ENCODE measurements around the gene RNF2. TPM values are rescaled to one million over a fixed set of nuclear protein-coding genes. Genes with fewer than 3 reads are reported as not detected.

Gene RNF2
- total RNA-seq, 4 donors from 2014 or later = 10.2 to 18.7 (median 17.4) TPM

GRCh38 chr1:185049670-185050069, 4.3 kb downstream of the RNF2 start:
- H3K4me1 ChIP-seq = peaks cover 3 to 25% (median 10%) of the 10 kb centered on the region in 3 donors
- H3K9me3 ChIP-seq = no peaks in the 10 kb centered on the region
- no peak overlapping the region for H3K27ac ChIP-seq
- H3K36me3 ChIP-seq = no peaks in the 10 kb centered on the region
- TF ChIP-seq POLR2AphosphoS5 (IDR thresholded peaks at IDR 0.05) (no peak), EP300 (IDR thresholded peaks at IDR 0.05) (no peak), POLR2A (IDR thresholded peaks at IDR 0.05) (no peak), CTCF (IDR thresholded peaks at IDR 0.05) (no peak)
- WGBS, 2 donors (ENCODE audit: low coverage in 1 of 2) = 88 to 89% methylated on average over 2 to 3 of the region's 3 CpGs
- no peak overlapping the region for H3K4me3 ChIP-seq
- no peak for ATAC-seq
- no peaks in the 10 kb centered on the region for H3K27me3 ChIP-seq

GRCh38 chr1:185050823-185051451, 5.6 kb downstream of the RNF2 start:
- no peak for ATAC-seq
- WGBS, 2 donors (ENCODE audit: low coverage in 1 of 2) = 75 to 83% methylated on average over 5 of the region's 5 CpGs

GRCh38 chr1:185053204-185053603, 7.8 kb downstream of the RNF2 start:
- peaks cover 0 to 10% (median 0%) of the 10 kb centered on the region in 3 donors for H3K4me1 ChIP-seq
- H3K9me3 ChIP-seq = no peaks in the 10 kb centered on the region
- no peaks in the 10 kb centered on the region for H3K36me3 ChIP-seq
- TF ChIP-seq POLR2AphosphoS5 (IDR thresholded peaks at IDR 0.05) = no peak
- 97 to 100% methylated on average over 1 to 3 of the region's 3 CpGs for WGBS, 2 donors (ENCODE audit: low coverage in 1 of 2)
- H3K27me3 ChIP-seq = no peaks in the 10 kb centered on the region
- no peak for ATAC-seq
- no peak overlapping the region for H3K4me3 ChIP-seq
- no peak overlapping the region for H3K27ac ChIP-seq

More at GRCh38 chr1:185050823-185051451, 5.6 kb downstream of the RNF2 start:
- Histone ChIP-seq H3K27ac (no peak overlapping the region), H3K27me3 (no peaks in the 10 kb centered on the region), H3K4me1 (peaks cover 3 to 22% (median 10%) of the 10 kb centered on the region in 3 donors), H3K9me3 (no peaks in the 10 kb centered on the region), H3K36me3 (no peaks in the 10 kb centered on the region), H3K4me3 (no peak overlapping the region)
- TF ChIP-seq EP300 (IDR thresholded peaks at IDR 0.05) (no peak), POLR2A (IDR thresholded peaks at IDR 0.05) (no peak), POLR2AphosphoS5 (IDR thresholded peaks at IDR 0.05) (no peak), CTCF (IDR thresholded peaks at IDR 0.05) (no peak)

GRCh38 chr1:185054365-185055060, 9.2 kb downstream of the RNF2 start:
- ATAC-seq = no peak
- H3K27me3 ChIP-seq = no peaks in the 10 kb centered on the region
- H3K36me3 ChIP-seq = no peaks in the 10 kb centered on the region
- 94% methylated on average over 19 of the region's 31 CpGs; no CpG with 5 or more reads in 1 of the 2 donors for WGBS, 2 donors (ENCODE audit: low coverage in 1 of 2)
- no peak for TF ChIP-seq EP300 (IDR thresholded peaks at IDR 0.05)
- TF ChIP-seq POLR2AphosphoS5 (IDR thresholded peaks at IDR 0.05) = no peak
- TF ChIP-seq CTCF (IDR thresholded peaks at IDR 0.05) = no peak
- no peak for TF ChIP-seq POLR2A (IDR thresholded peaks at IDR 0.05)
- no peak overlapping the region for H3K27ac ChIP-seq
- H3K9me3 ChIP-seq = no peaks in the 10 kb centered on the region
- H3K4me3 ChIP-seq = no peak overlapping the region
- peaks cover 0 to 22% (median 2%) of the 10 kb centered on the region in 3 donors for H3K4me1 ChIP-seq

- ATAC-seq = no peak
Measured at GRCh38 chr1:185058110-185058509, 12.8 kb downstream of the RNF2 start.

More at GRCh38 chr1:185058110-185058509, 12.8 kb downstream of the RNF2 start:
- H3K9me3 ChIP-seq = no peaks in the 10 kb centered on the region
- WGBS, 2 donors (ENCODE audit: low coverage in 1 of 2) = 90 to 94% methylated on average over 2 of the region's 2 CpGs
- H3K4me1 ChIP-seq = peaks cover 5 to 40% (median 6%) of the 10 kb centered on the region in 3 donors
- no peaks in the 10 kb centered on the region for H3K27me3 ChIP-seq
- H3K27ac ChIP-seq = no peak overlapping the region
- TF ChIP-seq CTCF (IDR thresholded peaks at IDR 0.05) (no peak), POLR2A (IDR thresholded peaks at IDR 0.05) (no peak), EP300 (IDR thresholded peaks at IDR 0.05) (no peak), POLR2AphosphoS5 (IDR thresholded peaks at IDR 0.05) (no peak)
- no peaks in the 10 kb centered on the region for H3K36me3 ChIP-seq
- H3K4me3 ChIP-seq = no peak overlapping the region
